ENCODE data around the gene ORC4. TPM values are rescaled to one million over a fixed set of nuclear protein-coding genes. Genes with fewer than 3 reads are reported as not detected.
"Not testable (repeated sequence)": the region's sequence is repeated elsewhere in the genome, so short reads cannot be mapped to it uniquely, and the experiment has no call there.

The ORC4 gene
- total RNA-seq, 1 experiment from 2014 or later: 95.1 TPM

DNA sequence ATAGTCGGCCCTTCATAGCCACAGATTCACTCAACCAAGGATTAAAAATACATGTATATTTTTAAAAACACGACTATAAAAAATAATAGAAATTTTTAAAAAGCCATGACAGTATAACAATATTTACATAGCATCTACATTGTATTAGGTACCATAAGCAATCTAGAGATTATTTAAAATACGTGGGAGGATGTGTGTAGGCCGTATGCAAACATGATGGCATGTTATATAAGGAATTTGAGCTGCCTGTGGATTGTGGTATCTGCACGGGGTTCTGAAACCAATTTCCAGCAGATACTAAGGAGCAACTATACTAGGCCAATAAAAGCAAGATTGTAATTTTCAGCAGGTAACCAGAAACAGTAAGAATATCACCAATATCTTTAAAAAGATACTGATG lies 5.9 kb downstream of the ORC4 start:
- no peak for DNase-seq (ENCODE audit: low spot score)

DNA sequence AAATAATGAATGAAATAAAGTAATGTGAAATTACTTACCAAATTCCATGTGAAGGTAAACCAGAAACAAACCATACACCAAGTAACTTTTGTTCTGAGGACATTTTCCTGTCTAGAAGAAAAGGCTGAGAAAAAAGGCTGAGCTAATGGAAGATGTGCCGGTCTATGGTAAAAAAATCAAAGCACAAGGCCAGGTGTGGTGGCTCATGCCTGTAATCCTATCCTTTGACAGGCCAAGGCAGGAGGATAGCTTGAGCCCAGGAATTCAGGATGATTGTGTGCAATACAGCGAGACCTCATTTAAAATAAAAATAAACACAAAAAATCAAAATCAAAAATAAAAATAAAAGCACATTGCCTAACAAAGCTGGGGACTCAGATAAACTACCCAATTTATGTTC lies 6.7 kb downstream of the ORC4 start:
- no peak for DNase-seq (ENCODE audit: low spot score)

DNA sequence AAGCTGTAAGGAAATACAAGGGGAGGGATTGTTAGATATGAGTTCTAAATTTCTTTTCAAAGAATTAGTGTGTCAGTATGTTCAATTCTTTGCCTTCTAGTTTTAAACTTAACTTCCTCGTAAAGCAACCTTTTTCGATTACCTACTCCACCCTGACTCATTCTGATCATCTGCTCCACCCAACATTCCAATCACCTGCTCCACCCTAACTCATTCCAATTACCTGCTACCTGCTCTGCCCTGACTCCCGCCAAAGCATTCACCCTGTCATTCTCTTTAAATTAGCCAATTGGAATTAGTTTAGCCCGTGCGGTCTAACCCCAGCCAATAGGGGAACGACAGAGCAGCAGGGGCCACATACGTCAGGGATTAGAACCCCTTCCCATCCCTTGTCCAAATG lies 12.1 kb downstream of the ORC4 start:
- DNase-seq (ENCODE audit: low spot score): not testable (repeated sequence)

DNA sequence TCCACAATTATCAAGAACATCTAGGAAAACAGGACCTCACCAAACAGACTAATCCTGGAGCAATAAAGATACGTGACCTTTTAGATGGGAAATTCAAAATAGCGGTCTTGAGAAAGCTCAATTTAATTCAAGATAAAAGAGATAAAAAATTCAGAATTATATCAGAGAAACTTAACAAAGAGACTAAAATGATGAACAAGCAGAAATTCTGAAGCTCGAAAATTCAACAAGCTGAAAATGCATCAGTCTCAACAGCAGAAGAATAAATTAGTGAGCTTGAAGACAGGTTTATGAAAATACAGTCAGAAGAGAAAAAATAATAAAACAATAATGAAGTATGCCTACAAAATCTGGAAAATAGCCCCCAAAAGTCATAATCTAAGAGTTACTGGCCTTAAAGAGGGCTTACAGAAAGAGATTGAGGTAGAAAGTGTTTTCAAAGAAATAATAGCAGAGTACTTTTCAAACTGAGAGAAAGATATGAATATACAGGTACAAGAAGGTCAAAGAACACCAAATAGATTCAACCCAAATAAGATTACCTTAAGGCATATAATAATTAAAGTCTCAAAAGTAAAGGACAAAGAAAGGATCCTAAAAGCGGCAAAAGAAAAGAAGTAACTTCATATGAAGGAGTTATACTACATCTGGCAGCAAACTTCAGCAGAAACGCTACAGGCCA lies 13.2 kb downstream of the ORC4 start:
- DNase-seq (ENCODE audit: low spot score): no peak

DNA sequence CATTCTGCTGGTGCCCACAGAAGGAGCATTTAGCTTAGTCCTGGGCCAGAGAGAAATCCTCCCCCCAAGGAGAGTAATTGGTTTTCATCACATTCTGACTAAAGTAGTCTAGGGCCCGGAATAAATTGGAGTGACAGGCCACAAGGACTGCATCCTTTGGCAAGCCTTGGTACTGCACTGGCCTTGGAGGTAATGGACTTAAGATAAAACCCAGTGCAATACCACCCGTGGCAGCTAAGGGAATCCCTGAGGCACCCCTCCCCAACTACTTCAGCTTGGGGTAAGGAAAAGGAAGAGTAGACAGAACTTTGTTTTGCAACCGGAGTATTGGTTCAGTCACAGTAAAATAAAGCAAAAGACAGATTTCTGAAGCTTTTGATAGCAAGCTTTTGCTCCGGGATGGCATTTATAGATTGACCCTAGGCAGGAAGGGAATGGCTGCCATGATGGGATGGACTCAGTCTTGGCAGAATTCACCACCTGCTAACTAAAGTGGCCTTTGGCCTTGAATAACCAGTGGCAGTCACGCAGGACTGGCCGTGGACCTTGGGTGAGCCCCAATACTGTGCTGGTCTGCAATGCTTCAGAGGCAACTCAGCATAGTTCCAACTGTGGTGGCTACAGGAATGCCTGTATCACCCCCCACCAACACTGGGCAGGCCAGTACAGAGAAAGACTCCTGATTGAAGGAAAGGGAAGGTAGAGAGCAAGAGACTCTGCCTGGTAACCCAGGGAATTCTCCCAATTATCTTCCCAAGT lies 14.1 kb downstream of the ORC4 start:
- DNase-seq (ENCODE audit: low spot score): no peak

DNA sequence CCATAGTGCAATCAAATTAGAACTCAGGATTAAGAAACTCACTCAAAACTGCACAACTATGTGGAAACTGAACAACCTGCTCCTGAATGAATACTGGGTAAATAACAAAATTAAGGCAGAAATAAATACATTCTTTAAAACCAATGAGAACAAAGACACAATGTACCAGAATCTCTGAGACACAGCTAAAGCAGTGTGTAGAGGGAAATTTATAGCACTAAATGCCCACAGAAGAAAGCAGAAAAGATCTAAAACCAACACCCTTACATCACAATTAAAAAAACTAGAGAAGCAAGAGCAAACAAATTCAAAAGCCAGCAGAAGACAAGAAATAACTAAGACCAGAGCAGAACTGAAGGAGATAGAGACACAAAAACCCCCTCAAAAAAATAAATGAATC lies 18.1 kb downstream of the ORC4 start:
- not testable (repeated sequence) for DNase-seq (ENCODE audit: low spot score)

DNA sequence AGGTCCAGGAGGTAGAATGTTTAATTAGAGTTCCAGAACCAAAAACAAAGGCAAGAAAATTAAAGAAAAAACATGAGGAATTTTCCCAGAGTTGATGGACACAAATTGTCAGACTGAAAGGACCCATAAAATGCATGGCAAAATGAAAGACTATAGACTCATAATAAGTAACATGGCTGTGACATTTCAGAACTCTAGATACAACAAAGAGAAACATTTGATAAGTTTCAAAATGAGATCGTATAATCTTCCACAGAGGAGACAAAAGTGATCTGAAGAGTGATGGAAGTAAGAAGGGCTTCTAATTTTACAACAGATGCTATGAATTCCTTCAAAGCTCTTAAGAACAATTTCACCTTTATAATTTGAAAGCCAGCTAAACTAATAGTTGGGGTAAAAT lies 20.4 kb downstream of the ORC4 start:
- no peak for DNase-seq (ENCODE audit: low spot score)

DNA sequence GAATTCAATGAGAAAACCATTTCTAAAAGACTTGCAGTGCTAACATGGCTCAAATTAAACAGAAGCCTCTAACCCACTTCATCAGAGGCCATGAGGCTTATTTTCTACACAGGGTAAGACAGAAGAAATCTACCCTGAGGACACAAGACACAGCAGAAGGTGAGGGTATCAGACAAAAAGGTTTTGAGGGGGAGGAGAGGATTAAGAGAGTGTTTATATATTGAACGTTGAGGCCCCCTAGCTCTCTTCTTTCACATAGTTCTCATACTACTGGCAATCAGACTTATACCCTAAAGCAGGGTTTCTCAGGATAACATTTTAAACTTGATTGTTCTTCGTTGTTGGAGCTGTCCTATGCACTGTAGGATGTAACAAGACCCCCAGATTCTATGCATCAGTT lies 21.4 kb downstream of the ORC4 start:
- DNase-seq (ENCODE audit: low spot score): no peak

DNA sequence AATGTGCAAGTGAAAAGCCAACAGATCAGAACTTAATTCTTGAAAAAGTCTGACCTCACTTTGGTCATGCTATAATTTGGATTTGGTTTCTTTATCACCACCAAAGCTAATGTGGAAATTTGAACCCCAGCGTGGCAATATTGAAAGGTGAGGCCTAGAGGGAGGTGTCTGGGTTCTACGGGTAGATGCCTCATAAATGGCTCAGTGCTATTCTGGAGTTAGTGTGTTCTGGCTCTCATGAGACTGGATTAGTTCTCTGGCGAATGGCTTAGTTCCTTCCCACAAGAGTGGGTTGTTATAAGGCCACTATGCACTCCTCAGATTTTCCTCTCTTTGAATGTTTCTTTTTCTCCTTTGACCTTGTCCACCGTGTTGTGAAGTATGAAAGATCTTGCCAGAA lies 22.3 kb downstream of the ORC4 start:
- no peak for DNase-seq (ENCODE audit: low spot score)

DNA sequence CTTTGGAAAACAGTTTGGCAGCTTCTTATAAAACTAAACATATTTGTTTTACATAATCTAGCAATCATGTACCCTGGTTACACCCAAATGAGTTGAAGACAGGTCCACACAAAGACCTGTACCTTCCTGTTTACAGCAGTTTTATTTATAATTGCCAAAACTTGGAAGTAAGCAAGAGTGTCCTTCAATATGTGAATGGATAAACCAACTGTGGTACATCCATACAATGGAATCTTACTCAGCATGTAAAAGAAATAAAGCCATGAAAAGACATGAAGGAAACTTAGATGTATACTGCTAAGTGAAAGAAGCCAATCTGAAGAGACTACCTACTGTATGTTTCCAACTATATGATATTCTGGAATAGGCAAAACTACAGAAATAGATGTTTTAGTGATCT lies 23.7 kb downstream of the ORC4 start:
- DNase-seq (ENCODE audit: low spot score): no peak

DNA sequence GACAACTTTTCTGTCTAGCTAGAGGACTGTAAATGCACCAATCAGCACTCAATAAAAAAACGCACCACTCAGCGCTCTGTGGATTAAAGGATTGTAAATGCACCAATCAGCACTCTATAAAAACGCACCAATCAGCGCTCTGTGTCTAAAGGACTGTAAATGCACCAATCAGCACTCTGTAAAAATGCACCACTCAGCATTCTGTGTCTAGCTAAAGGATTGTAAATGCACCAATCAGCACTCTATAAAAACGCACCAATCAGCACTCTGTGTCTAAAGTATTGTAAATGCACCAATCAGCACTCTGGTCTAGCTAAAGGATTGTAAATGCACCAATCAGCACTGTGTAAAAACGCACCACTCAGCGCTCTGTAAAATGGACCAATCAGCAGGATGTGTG lies 25.6 kb downstream of the ORC4 start:
- not testable (repeated sequence) for DNase-seq (ENCODE audit: low spot score)

DNA sequence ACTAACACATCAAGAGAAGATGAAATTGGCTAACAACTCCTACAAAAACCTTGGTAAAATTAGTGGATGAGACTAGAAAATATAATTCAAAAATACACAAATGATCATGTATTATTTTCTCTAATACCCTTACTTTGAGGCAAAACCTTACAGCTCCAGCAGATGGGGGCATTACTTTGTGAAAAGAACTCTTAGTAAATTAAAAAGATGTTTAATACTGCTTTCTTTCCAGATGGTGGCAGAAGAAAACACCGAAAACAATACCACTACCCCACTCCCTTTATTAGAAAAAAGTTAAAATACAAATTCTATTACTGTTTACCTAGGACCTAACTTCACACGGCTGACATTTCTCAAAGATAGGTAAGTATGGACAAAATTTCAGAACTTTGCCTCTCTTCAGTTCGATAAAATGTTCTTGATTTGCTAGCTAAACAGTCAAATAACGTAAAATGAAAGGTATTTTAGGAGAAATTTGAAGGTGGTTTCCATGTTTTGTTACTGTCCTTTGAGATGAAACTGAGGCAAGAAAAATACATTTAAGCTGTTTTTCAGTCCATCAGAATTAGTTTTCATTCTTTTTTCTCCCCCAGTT lies 30.6 kb downstream of the ORC4 start:
- peak; percentile 30 for DNase-seq (ENCODE audit: low spot score)

DNA sequence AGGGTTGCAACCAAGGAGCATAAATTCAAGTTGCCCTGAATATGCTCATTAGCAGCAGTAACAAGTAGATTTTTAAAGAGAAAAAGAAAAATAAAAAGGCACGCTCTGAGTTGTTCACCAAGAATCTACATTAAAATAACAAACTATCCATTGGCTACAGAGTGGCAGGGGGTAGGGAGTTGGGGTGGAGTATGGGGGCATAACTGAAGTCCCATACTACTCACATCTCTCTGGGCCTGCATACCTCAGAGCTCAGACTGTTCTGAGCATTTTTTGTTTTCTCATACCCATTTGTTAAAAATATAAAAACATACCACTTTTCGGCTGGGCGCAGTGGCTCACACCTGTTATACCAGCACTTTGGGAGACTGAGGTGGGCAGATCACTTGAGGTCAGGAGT lies 31.4 kb downstream of the ORC4 start:
- DNase-seq (ENCODE audit: low spot score): no peak

DNA sequence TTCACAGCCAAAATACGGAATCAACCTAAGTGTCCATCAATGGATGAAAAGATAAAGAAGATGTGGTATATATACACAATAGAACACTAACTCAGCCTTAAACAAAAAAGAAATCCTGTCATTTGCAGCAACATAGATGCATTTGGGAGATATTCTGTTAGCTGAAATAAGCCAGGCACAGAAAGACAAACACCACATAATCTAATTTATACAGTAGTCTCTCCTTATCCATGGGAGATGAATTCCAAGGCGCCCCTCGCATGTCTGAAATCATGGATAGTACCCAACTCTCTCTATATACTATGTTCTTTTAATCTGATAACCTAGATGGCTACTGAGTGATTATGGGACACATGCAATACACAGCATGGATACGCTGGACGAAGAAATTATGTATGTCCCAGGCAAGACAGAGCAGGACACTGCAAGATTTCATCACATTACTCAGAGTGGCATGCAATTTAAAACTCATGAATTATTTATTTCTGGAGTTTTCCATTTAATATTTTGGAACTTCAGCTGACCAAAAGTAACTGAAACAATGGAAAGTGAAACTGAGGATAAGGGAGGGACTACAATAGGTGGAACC lies 39.5 kb downstream of the ORC4 start:
- DNase-seq (ENCODE audit: low spot score): no peak

DNA sequence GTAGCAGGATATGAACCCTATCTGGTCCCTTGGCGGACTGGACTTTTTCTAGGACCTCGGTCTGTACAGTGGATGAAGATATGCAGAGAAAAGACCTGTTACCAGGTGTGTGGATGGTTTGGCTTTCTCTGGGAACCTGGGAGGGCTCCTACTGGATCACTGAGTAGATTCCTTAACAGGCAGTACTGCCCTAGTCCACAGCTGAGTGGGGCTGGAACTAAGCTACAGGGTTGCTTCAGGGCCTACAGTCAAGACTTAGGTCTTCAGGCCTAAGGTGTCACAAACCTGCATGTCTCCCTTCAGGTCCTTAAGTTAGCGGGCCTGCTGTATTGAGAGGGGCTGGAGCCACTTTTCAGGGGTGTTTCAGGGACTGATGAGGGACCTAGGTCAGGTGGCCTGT lies 42.9 kb downstream of the ORC4 start:
- DNase-seq (ENCODE audit: low spot score): no peak

DNA sequence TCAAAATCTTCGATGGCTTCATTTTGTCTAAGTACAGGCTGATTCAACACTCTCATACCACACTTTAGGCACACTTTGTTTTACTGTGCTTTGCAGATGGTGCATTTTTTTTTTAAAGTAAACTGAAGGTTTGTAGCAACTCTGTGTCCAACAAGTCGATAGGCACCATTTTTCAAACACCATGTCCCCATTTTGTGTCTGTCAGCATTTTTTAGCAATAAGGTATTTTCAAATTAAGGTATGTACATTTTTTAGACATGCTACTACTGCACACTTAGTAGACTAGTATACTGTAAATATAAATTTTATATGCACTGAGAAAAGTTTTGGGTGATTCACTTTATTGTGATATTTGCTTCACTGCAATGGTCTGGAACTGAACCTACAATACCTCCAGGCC lies 44.4 kb downstream of the ORC4 start:
- DNase-seq (ENCODE audit: low spot score): no peak

DNA sequence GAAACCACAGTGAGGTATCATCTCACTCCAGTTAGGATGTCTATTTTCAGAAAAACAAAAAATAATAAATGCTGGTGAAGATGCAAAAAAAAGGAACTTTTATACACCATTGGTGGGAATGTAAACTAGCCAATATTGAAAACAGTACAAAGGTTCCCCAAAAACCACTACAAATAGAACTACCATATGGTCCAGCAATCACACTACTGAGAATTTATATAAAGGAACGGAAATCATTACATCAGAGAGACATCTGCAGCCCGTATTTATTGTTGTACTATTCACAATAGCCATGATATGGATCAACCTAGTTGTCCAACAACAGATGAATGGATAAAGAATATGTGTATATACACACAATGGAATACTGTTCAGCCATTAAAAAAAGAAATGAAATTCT lies 52.0 kb downstream of the ORC4 start:
- DNase-seq (ENCODE audit: low spot score): no peak

DNA sequence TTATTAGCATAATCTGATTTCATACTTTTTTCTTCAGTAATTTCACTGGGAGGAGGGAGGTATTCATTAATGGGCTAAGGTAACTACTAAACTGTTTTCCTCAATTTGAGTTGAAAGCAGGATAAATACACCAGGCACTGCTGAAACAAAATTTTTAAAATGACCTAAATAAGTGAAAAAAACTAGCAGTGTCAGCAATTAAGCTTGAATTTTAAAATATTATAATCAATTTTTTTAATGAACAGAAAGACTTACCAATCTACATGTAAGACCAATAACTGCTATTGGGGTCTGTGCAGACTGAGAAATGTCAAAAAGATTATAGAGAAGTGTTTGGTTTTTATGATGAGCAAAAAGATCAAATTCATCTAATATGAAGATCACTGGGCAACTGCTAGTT lies 68.4 kb downstream of the ORC4 start:
- DNase-seq (ENCODE audit: low spot score): no peak

DNA sequence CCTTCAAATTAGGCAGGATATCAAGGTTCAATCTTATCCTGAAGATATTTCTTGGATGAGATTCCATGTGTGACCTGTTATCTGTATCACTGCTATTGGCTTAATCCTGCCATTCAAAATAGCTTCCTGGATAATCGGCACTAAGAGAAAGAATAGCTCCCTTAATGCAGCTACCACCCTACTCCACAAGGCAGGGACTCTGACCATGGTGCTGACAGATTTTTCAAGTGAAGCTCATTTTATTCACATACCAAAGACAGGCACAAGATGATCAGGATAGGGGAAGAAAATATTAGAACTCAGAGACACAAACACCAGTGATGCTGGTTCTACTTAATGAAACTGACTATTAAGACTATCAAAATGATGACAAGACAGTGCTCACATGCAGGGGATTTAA lies 74.9 kb downstream of the ORC4 start:
- no peak for DNase-seq (ENCODE audit: low spot score)

DNA sequence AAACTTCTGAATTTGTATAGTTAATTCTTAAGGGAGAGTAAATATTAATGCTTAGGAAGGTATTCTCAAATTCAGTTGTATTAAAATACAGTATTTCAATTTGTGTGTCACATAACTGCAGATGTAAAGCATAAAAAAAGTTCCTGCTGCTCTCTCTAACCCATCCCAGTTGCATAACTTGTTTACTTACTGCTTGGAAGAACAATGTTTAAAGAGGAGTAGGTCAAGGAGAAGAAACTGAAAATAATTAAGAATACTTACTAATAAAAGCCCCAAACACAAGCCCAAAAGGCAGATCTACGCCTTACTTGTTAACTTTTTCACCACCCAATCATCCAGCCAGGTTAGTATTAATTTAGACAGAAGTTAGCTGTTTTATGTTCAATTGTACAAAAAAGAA lies 81.2 kb downstream of the ORC4 start:
- no peak for DNase-seq (ENCODE audit: low spot score)

DNA sequence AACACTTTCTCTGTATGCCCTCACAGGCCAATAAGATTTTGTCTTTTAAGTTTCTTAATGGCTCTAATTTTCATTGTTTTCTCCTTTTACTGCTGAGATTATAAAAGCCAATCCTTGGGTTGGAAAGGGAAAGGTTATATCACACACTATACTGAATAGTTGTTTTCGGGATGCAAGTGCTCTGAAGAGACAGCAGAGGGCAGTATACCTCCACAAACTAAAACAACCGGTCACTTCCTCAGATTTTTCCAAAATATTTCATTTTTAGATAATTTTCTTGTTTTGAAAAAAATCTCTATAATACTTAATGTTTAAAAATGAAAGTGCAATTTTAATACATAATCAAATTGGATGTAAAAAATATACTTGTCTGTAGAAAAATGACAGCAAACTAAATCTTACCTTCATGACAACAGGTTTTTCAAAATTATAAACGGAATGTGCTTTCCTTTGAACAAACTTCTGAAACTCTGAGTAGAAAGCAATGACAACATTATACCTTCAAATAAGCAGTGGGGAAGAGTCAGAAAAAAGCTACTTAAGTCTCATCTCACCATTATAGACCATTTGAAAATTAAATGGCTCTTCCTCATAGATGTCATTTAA lies 82.7 kb downstream of the ORC4 start:
- DNase-seq (ENCODE audit: low spot score): peak; percentile 19

DNA sequence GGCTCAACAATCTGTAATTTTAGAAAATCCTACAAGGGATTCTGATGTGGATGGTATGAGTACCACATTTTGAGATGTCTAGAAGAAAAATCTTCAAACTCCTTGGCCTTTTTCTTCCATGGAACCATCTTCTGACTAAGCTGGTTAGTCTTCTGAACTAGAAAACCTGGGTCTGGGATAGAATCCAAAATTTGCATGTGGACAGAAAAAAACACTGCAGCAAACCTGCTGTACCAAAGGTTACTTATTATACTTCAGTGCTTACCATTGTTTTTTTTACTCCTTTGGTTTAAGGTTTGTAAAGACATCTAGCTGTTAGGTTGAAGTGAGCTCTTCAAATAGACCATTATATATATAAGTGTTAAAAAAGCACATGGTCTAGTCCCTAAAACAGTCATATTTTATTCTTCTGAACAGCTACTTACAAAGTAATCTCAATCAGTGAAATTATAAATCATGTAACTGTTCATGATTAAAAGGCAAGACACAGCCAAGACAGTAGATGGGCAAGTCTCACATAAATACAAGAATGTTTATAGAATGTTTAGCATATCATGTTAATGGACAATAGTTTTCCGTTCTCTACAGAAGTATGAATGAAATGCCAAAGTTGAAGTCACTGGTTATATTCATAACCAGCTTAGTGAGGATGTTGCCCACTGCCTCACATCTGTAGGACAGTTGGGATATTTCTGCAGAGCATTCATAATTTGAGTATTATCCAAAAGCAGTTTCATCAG lies 85.5 kb downstream of the ORC4 start:
- DNase-seq (ENCODE audit: low spot score): no peak
